ENCODE measurements around the gene B4GALT6.

DNA sequence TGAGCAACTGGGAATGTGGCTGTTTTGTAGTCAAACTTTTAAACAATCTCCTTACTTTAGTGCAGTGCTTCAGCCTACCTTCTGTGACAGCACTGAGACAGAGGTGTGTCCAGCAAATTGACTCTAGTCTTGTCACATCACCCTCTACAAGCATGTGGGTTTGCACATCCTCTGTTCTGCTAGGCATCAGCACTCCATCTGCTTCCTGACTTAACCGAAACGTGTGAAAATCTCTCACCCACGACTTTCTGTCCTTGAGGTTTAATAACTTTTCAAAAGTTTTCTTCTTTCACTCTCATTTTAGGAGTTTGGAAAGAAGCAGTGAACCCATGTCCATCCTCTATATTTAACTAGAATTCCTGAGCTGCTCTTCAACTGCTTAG, 50.1 kb downstream of the B4GALT6 start:
- no peak for TF ChIP-seq POLR2AphosphoS5 (IDR thresholded peaks at IDR 0.05; ENCODE audit: low read depth, low read length)
- no peak for TF ChIP-seq POLR2A (IDR thresholded peaks at IDR 0.05; ENCODE audit: low read depth, low read length)
- no peak for TF ChIP-seq TAF1 (IDR thresholded peaks at IDR 0.05; ENCODE audit: borderline replicate concordance, low read depth, low read length)

Data from GM12892 (cell line).